Activated T-cell treated with anti-CD3 and anti-CD28 coated beads, Interleukin-2, amount 50 U/mL, for 24 hours (primary cell): ENCODE data around the gene ABCC6.
A peak's percentile ranks its signal among the peaks of the same experiment; 100 is the strongest.
"Not testable (repeated sequence)": the region's sequence is repeated elsewhere in the genome, so short reads cannot be mapped to it uniquely, and the experiment has no call there.

ENCODE experiments used
- DNase-seq: peaks from one replicate; pipeline ENCODE4 v3.0.0-alpha.2; 2020
- H3K27ac Mint-ChIP-seq: 2 replicates; pipeline ENCODE4 v1.8.0; 2020; ENCODE audit warnings: mild to moderate bottlenecking, mixed read lengths
- H3K27me3 Mint-ChIP-seq: 2 replicates; pipeline ENCODE4 v1.8.0; 2020; ENCODE audit warnings: mixed read lengths
- H3K36me3 Mint-ChIP-seq: 2 replicates; pipeline ENCODE4 v1.8.0; 2020; ENCODE audit warnings: low read depth, mixed read lengths
- H3K4me1 Mint-ChIP-seq: 2 replicates; pipeline ENCODE4 v1.8.0; 2020; ENCODE audit warnings: low read depth, mixed read lengths
- H3K4me3 Mint-ChIP-seq: 2 replicates; pipeline ENCODE4 v1.8.0; 2020; ENCODE audit warnings: mild to moderate bottlenecking, moderate library complexity, mixed read lengths
- H3K9me3 Mint-ChIP-seq: 2 replicates; pipeline ENCODE4 v1.8.0; 2020; ENCODE audit warnings: mixed read lengths

The ABCC6 gene

DNA sequence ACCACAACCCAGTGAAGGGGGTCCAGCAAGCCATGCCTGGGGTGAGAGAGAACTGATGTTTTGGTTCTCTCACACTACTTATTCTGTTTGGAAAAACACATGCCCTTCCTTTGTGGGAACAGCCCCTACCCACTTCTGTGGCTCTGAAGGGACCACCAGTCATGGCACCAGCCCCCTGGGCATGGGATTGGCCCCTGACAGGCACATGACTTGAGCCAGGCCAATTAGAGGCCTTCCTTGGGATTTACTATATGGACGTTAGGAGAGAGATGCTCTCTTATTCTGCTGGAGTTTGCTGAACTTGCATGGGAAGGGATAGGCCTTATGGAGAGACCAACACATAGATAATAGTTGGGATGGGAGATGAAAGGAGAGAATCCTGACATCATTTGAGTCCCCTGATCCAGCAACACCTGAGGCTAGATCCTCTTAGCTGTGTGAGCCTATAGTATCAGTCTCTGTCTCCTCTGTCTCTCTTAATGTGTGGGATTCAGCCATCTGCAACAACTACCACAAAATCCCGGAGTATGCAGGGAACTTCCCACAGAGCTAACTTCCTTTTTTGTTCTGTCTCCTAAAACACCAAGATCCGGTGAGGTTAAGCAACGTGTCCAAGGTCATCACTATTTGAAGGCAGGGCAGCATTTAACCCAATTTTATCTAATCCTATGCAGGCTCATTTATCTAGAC lies 16.1 kb downstream of the ABCC6 start:
- DNase-seq, H3K27me3 Mint-ChIP-seq, H3K4me3 Mint-ChIP-seq, H3K4me1 Mint-ChIP-seq, H3K9me3 Mint-ChIP-seq, H3K27ac Mint-ChIP-seq, H3K36me3 Mint-ChIP-seq: not testable (repeated sequence)

DNA sequence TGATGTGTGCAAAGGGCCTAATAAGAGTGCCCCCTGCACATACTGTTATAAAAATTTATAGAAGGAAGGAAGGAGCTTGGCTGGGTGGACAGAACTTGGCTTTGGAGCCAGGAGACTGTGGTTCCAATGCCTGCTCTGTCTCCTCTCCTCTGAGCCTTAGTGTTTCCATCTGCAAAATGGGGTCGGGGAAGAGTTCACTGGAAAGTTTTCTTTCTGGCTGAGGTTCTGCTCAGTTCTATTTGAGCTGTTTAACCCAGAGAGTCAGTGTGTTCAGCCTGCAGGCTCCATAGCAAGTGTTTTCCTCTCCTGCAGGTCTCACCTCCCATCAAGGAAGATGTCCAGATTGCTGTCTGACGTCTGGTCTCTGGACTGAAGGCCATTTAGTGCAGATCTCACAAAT lies 17.4 kb downstream of the ABCC6 start:
- not testable (repeated sequence) for H3K27me3 Mint-ChIP-seq, H3K27ac Mint-ChIP-seq, H3K36me3 Mint-ChIP-seq, H3K9me3 Mint-ChIP-seq, H3K4me1 Mint-ChIP-seq, H3K4me3 Mint-ChIP-seq, DNase-seq

DNA sequence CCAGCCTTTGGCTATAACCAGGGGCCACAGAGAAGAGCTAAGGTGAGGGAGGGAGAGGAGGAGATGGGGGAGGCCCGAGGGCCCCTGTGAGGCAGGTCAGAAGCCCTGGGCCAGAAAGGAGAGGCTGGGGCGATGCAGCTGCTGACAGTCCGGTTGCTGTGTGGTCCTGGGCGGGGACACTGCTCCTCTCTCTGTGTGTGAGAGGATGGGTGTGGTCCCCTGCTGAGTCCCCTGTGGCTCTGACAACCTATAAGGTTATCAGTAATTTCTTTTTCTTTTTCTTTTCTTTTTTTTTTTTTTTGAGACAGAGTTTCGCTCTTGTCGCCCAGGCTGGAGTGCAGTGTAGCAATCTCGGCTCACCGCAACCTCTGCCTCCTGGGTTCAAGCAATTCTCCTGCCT lies 18.7 kb downstream of the ABCC6 start:
- not testable (repeated sequence) for H3K4me3 Mint-ChIP-seq, H3K9me3 Mint-ChIP-seq, H3K36me3 Mint-ChIP-seq, H3K27ac Mint-ChIP-seq, H3K4me1 Mint-ChIP-seq, DNase-seq, H3K27me3 Mint-ChIP-seq

DNA sequence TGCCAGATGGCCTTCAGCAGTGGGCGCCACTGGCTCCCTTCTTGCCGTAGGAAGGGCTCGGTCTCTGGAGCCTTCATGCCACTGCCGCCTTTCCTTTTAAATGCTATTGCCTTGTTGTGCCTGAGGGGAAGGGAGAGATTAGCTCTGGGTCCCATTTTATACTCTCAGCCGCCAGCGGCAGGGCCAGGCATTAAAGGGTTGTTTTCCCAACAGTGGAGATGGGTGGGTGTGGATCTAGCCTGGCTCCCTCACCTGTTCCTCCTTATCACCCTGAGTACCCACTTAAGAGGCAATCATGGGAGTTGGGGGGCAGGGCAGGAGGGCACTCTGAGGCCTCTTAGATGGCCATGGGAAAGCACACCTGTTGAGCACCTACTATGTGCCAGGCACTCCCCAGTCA lies 19.8 kb downstream of the ABCC6 start:
- H3K9me3 Mint-ChIP-seq, H3K27ac Mint-ChIP-seq, DNase-seq, H3K4me3 Mint-ChIP-seq, H3K4me1 Mint-ChIP-seq, H3K27me3 Mint-ChIP-seq, H3K36me3 Mint-ChIP-seq: not testable (repeated sequence)

DNA sequence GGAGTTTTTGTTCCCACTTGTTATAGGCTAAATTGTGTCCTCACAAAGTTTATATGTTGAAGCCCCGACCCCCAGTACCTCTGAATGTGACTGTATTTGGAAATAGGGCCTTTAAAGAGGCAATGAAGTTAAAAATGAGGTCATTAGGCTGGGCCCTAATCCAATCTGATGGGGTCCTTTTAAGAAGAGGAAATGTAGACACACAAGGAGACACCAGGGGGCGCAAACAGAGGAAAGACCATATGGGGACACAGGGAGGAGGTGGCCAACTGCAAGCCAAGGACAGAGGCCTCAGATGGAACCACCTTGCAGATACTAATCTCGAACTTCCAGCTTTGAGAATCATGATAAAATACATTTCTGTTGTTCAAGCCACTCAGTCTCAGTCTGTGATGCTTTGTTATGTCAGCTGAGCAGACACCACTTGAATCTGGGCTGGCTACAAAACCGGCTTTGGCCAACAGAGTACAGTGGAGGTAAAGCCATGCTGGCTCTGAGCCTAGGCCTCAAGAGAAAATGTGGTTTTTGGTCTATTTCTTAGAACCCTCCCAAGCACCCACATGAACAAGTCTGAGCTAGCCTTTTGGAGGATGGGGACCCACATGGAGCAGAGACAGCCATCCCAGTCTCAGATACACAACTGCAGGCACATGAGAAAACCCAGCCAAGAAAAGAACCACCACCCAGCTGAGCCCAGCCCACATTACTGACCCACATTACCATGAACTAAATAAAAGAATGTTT lies 20.7 kb downstream of the ABCC6 start:
- H3K9me3 Mint-ChIP-seq, DNase-seq, H3K4me1 Mint-ChIP-seq, H3K27me3 Mint-ChIP-seq, H3K36me3 Mint-ChIP-seq, H3K4me3 Mint-ChIP-seq: not testable (repeated sequence)
- H3K27ac Mint-ChIP-seq = peak overlapping the region; percentile 47

DNA sequence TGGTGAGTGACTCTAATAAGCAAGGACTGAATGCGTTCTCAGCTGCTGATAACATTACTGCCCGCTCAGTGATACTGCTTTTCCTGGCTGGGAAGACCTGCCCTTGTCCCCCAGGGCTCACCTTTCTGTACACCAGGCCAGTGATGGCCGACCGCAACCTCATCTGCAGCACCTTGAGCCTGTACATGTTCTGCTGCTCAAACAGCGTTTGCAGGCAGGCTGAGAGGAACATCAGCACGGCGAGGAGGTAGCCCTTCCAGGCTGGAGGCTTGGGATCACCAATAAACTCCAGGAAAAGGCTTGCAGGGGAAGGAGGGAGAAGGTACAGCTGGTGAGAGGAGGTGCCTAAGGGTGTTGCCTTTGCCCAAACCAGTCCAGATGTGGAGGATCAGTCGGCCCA lies 21.4 kb downstream of the ABCC6 start:
- H3K9me3 Mint-ChIP-seq, H3K4me1 Mint-ChIP-seq, H3K27ac Mint-ChIP-seq, H3K36me3 Mint-ChIP-seq, H3K4me3 Mint-ChIP-seq, H3K27me3 Mint-ChIP-seq, DNase-seq: not testable (repeated sequence)

DNA sequence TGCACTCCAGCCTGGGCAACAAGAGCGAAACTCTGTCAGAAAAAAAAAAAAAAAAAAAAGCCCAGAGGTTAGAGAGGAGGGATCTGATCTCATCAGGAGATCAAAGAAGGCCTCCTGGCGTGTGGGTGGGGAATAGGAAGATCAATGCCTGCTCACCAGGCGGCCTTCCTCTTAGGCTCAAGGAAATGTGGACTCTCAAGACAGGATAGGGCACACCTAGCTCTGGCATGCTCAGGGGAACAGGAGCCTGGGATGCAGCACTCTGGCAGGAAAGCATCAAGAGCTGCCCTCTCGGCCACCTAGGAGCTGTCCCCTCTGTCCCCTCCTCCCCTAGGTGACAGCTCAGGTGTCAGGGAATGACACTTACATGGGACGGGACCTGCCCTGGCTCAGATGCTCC lies 22.9 kb downstream of the ABCC6 start:
- DNase-seq, H3K9me3 Mint-ChIP-seq, H3K36me3 Mint-ChIP-seq, H3K4me3 Mint-ChIP-seq, H3K27me3 Mint-ChIP-seq, H3K27ac Mint-ChIP-seq, H3K4me1 Mint-ChIP-seq: not testable (repeated sequence)

DNA sequence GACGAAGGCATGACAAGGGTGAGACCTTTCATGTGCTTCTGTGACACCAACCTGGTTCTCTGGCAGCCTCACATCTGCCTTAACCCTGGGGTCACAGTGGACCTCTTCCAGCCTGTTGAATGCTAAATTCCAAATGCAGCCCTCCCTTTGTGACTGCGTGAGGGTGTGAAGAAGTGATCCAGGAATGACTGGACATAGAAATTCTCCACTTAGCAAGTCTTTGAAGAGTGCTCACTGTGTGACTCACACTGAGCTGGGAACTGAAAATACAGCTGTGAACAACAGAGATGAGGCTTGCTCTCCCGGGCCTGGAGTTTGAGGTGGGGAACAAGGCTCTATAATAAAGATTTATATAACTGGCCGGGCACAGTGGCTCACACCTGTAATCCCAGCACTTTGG lies 23.9 kb downstream of the ABCC6 start:
- not testable (repeated sequence) for DNase-seq, H3K4me3 Mint-ChIP-seq, H3K4me1 Mint-ChIP-seq, H3K9me3 Mint-ChIP-seq, H3K27me3 Mint-ChIP-seq, H3K36me3 Mint-ChIP-seq, H3K27ac Mint-ChIP-seq

DNA sequence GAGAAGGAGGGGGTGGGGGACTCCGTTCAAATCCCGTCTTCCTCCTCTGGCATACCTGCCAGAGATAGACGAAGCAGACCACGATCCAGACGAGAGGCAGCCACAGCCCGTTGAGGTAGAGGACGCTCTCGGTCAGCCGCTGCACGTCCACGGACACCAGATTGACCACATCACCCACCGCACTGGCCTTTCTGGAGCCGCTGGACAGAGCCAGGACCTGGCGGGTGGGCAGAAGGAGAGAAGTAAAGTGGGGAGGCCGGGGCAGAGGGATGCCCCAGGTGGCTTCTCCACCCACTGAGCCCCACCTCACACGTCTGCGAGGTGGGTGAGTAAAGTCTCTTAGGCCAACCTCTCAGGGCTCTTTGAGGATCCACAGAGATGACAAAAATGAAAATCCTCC lies 25.3 kb downstream of the ABCC6 start:
- Mint-ChIP-seq H3K4me3 (no peak overlapping the region), H3K27ac (no peak overlapping the region), H3K4me1 (peaks cover 1% of the 10 kb centered on the region), H3K36me3 (no peaks in the 10 kb centered on the region), H3K9me3 (no peaks in the 10 kb centered on the region), H3K27me3 (peaks cover 5% of the 10 kb centered on the region)
- no peak for DNase-seq

DNA sequence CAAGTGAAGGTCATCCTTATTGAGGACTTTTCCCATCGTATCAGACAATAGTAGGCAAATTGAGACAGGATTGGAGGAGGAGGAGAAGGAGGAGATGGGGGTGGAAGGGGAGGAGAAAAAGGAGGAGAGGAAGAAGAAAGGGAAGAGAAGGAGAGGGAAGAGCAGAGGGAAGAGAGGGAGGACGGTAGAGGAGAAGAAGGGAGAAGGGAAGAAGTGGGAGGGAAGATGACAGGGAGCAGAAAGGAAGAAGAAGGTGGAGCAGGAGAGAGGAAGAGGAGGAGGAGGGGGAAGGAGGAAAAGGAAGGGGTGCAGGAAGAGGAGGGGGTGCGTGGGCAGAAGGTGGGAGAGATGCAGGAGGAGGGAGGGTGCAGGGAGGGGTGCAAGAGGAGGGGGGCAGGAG lies 26.0 kb downstream of the ABCC6 start:
- Mint-ChIP-seq H3K4me3 (no peak overlapping the region), H3K27me3 (peaks cover 5% of the 10 kb centered on the region), H3K36me3 (no peaks in the 10 kb centered on the region), H3K9me3 (no peaks in the 10 kb centered on the region), H3K4me1 (peaks cover 1% of the 10 kb centered on the region), H3K27ac (no peak overlapping the region)
- no peak for DNase-seq

DNA sequence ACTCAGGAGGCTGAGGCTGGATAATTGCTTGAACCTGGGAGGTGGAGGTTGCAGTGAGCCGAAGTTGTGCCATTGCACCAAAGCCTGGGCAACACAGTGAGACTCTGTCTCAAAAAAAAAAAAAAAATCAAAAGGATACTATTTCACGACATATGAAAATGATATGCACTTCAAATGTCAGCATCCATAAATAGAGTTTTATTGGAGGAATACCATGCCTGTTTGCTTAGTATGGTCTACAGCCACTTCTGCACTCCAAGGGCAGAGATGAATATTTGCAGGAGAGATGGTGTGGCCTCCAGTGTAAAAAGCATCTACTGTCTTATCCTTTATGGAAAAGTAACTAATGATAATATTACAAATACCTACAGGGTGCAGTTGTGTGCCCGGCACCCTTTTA lies 27.2 kb downstream of the ABCC6 start:
- no peak overlapping the region for H3K4me3 Mint-ChIP-seq
- peaks cover 1% of the 10 kb centered on the region for H3K4me1 Mint-ChIP-seq
- H3K27me3 Mint-ChIP-seq = peaks cover 5% of the 10 kb centered on the region
- H3K9me3 Mint-ChIP-seq = no peaks in the 10 kb centered on the region
- no peaks in the 10 kb centered on the region for H3K36me3 Mint-ChIP-seq
- no peak overlapping the region for H3K27ac Mint-ChIP-seq
- no peak for DNase-seq

DNA sequence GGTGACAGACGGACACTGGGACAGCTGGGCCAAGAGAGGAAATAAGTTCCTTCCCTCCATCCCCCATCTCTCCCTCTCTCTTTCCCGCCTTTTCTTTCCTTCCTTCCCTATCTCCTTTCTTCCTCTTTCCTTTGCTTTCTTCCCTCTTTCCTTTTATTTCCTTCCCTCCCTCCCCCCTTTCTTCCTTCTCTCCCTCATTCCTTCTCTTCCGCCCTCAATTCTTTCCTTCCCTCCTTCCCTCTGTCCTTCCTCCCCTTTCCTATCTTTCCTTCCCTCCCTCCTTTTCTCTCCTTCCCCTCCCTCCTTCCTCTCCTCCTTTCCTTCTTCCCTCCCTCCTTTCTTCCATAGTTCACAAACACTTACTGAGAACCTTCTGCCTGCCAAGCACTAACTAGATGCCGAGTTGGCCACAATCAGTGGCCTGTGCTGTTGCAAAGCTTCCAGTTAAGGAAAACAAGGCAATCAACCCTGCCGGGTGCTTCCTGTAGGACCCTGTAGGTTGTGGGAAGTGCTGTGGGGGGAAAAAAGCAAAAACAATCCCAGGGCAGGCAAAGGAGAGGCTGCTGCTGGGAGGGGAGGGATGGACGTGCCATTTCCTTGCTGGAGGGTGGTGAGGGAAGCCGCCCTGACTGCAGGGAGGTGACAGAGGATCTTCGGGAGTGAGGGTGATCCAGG lies 31.7 kb downstream of the ABCC6 start:
- Mint-ChIP-seq H3K36me3 (no peaks in the 10 kb centered on the region), H3K9me3 (no peaks in the 10 kb centered on the region), H3K27ac (no peak overlapping the region), H3K4me3 (no peak overlapping the region), H3K27me3 (peaks cover 5% of the 10 kb centered on the region), H3K4me1 (no peaks in the 10 kb centered on the region)
- DNase-seq = no peak

DNA sequence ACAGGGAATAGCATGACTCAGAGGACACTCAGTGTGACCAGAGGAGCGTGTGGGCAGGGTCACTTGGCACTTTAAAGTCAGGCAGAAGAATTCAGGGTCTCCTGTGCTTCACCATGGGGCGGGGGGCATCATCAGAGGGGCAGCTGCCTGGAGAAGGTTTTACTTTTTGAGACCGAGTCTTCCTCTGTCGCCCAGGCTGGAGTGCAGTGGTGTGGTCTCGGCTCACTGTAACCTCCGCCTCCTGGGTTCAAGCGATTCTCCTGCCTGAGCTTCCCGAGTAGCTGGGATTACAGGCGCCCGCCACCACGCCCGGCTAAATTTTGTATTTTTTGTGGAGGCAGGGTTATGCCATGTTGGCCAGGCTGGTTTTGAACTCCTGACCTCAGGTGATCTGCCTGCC lies 32.3 kb downstream of the ABCC6 start:
- H3K27me3 Mint-ChIP-seq, DNase-seq, H3K4me1 Mint-ChIP-seq, H3K27ac Mint-ChIP-seq, H3K9me3 Mint-ChIP-seq, H3K4me3 Mint-ChIP-seq, H3K36me3 Mint-ChIP-seq: not testable (repeated sequence)

DNA sequence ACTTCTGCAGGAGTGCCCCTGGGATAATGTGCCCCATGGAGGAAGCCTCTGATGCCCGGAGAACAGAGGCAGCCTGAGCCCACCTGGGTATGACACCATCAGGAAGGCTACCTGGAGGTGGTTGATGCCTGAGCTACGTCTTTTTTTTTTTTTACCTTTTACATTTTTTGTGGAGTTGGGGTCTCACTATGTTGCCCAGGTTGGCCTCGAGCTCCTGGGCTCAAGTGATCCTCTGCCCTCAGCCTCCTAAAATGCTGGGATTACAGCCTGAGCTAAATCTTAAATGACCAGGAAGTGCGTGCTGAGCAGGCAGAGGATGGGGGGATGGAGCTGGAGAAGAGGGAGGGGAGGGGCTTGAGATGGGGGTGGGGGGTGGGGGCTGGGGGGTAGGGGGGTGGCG lies 32.7 kb downstream of the ABCC6 start:
- Mint-ChIP-seq H3K27me3 (peaks cover 4% of the 10 kb centered on the region), H3K4me1 (no peaks in the 10 kb centered on the region), H3K27ac (no peak overlapping the region), H3K4me3 (no peak overlapping the region), H3K9me3 (no peaks in the 10 kb centered on the region), H3K36me3 (no peaks in the 10 kb centered on the region)
- DNase-seq = no peak

DNA sequence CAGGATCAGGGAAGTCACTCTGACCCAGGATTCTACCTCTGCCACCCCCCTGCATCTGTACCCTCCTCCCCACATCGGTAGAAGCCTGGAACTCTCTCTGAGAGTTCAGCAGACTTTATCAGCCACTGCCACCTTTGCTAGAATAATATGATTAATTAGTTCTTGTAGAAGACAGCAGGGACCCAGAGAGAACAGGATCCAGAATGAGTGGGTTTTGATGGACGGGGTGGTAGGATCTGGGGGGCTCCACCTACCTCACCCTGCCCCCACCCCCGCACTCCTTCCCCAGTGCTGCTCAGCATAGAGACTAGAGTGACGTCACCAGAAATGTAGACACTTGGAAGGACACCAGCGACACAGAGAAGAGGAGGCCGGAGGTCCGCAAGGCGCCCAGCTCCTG lies 33.5 kb downstream of the ABCC6 start:
- no peak overlapping the region for H3K27ac Mint-ChIP-seq
- no peaks in the 10 kb centered on the region for H3K4me1 Mint-ChIP-seq
- no peaks in the 10 kb centered on the region for H3K9me3 Mint-ChIP-seq
- H3K4me3 Mint-ChIP-seq = no peak overlapping the region
- peaks cover under 1% of the 10 kb centered on the region for H3K27me3 Mint-ChIP-seq
- H3K36me3 Mint-ChIP-seq = no peaks in the 10 kb centered on the region
- no peak for DNase-seq
